ENCODE results near the gene ESR1. TPM values are rescaled to one million over a fixed set of nuclear protein-coding genes. Genes with fewer than 3 reads are reported as not detected.
"Not testable (repeated sequence)": the region's sequence is repeated elsewhere in the genome, so short reads cannot be mapped to it uniquely, and the experiment has no call there.

ESR1 gene
- total RNA-seq, 6 experiments from 2014 or later, result 0.07 to 0.63 (median 0.40) TPM

- no peak for DNase-seq
- Mint-ChIP-seq H3K36me3 (ENCODE audit: low read depth) (peaks cover 4% of the 10 kb centered on the region; the same call in 1 of the 2 replicates), H3K9me3 (peaks cover 4% of the 10 kb centered on the region; the same call in 1 of the 2 replicates), H3K4me3 (no peak overlapping the region), H3K4me1 (ENCODE audit: low read depth) (peaks cover 10% of the 10 kb centered on the region), H3K27me3 (ENCODE audit: insufficient read depth) (no peaks in the 10 kb centered on the region; the same call in 1 of the 2 replicates), H3K27ac (no peak overlapping the region)
- TF ChIP-seq CTCF (IDR thresholded peaks at IDR 0.05), result no peak
Observed at GRCh38 chr6:152022303-152022702, 214.8 kb downstream of the ESR1 start.

- Mint-ChIP-seq H3K27me3 (ENCODE audit: insufficient read depth) (peaks cover 1% of the 10 kb centered on the region; the same call in 1 of the 2 replicates), H3K36me3 (ENCODE audit: low read depth) (peaks cover 4% of the 10 kb centered on the region; the same call in 1 of the 2 replicates), H3K4me3 (no peak overlapping the region), H3K4me1 (ENCODE audit: low read depth) (peaks cover 10% of the 10 kb centered on the region), H3K9me3 (peaks cover 4% of the 10 kb centered on the region; the same call in 1 of the 2 replicates), H3K27ac (no peak overlapping the region)
- DNase-seq, result no peak
- TF ChIP-seq CTCF (IDR thresholded peaks at IDR 0.05), result no peak
Observed at GRCh38 chr6:152023613-152024012, 216.1 kb downstream of the ESR1 start.

- Mint-ChIP-seq H3K27ac (peak overlapping the region; percentile 32; the same call in 1 of the 2 replicates), H3K4me3 (peak overlapping the region; percentile 82), H3K36me3 (ENCODE audit: low read depth) (peaks cover 15% of the 10 kb centered on the region; the same call in 1 of the 2 replicates), H3K27me3 (ENCODE audit: insufficient read depth) (peaks cover 1% of the 10 kb centered on the region; the same call in 1 of the 2 replicates), H3K4me1 (ENCODE audit: low read depth) (peaks cover 10% of the 10 kb centered on the region), H3K9me3 (peaks cover 14% of the 10 kb centered on the region)
- no peak for DNase-seq
- no peak for TF ChIP-seq CTCF (IDR thresholded peaks at IDR 0.05)
Observed at GRCh38 chr6:152026291-152026690, 218.8 kb downstream of the ESR1 start.

- DNase-seq; H3K27ac Mint-ChIP-seq; H3K4me1 Mint-ChIP-seq (ENCODE audit: low read depth); H3K27me3 Mint-ChIP-seq (ENCODE audit: insufficient read depth): not testable (repeated sequence)
- Mint-ChIP-seq H3K4me3 (peak overlapping the region; percentile 82), H3K36me3 (ENCODE audit: low read depth) (peaks cover 15% of the 10 kb centered on the region; the same call in 1 of the 2 replicates), H3K9me3 (peaks cover 14% of the 10 kb centered on the region)
Observed at GRCh38 chr6:152026744-152027143, 219.3 kb downstream of the ESR1 start.

GRCh38 chr6:152033765-152034164 is 226.3 kb downstream of the ESR1 start:
- not testable (repeated sequence) for H3K4me1 Mint-ChIP-seq (ENCODE audit: low read depth); DNase-seq; H3K27me3 Mint-ChIP-seq (ENCODE audit: insufficient read depth); H3K27ac Mint-ChIP-seq; H3K4me3 Mint-ChIP-seq
- H3K9me3 Mint-ChIP-seq, result peaks cover 14% of the 10 kb centered on the region
- peaks cover 11% of the 10 kb centered on the region; the same call in 1 of the 2 replicates for H3K36me3 Mint-ChIP-seq (ENCODE audit: low read depth)

GRCh38 chr6:152034631-152035030 is 227.1 kb downstream of the ESR1 start:
- TF ChIP-seq CTCF (IDR thresholded peaks at IDR 0.05), result no peak
- Mint-ChIP-seq H3K36me3 (ENCODE audit: low read depth) (0 out of 2 replicates have a peak, but pooled peaks cover 3% of the 10 kb centered on the region), H3K27ac (no peak overlapping the region), H3K4me3 (peak overlapping the region; percentile 50; the same call in 1 of the 2 replicates), H3K27me3 (ENCODE audit: insufficient read depth) (no peaks in the 10 kb centered on the region; the same call in 1 of the 2 replicates), H3K9me3 (peaks cover 7% of the 10 kb centered on the region), H3K4me1 (ENCODE audit: low read depth) (peaks cover 10% of the 10 kb centered on the region)
- no peak for DNase-seq
